Stimulated activated CD8-positive, alpha-beta memory T cell treated with anti-CD3 and anti-CD28 coated beads, Interleukin-7, amount 100 ng/mL, for 24 hours (primary cell): ENCODE data around the gene KRTDAP.
"Not testable (repeated sequence)": the region's sequence is repeated elsewhere in the genome, so short reads cannot be mapped to it uniquely, and the experiment has no call there.

Experiments
- DNase-seq: peaks from one replicate; pipeline ENCODE4 v3.0.0-alpha.2; 2020; ENCODE audit warnings: low read depth

The KRTDAP gene

GRCh38 chr19:35484252-35485036, 5.8 kb downstream of the KRTDAP start:
- DNase-seq = no peak

GRCh38 chr19:35483089-35483488, 7.2 kb downstream of the KRTDAP start:
- DNase-seq = no peak

DNA sequence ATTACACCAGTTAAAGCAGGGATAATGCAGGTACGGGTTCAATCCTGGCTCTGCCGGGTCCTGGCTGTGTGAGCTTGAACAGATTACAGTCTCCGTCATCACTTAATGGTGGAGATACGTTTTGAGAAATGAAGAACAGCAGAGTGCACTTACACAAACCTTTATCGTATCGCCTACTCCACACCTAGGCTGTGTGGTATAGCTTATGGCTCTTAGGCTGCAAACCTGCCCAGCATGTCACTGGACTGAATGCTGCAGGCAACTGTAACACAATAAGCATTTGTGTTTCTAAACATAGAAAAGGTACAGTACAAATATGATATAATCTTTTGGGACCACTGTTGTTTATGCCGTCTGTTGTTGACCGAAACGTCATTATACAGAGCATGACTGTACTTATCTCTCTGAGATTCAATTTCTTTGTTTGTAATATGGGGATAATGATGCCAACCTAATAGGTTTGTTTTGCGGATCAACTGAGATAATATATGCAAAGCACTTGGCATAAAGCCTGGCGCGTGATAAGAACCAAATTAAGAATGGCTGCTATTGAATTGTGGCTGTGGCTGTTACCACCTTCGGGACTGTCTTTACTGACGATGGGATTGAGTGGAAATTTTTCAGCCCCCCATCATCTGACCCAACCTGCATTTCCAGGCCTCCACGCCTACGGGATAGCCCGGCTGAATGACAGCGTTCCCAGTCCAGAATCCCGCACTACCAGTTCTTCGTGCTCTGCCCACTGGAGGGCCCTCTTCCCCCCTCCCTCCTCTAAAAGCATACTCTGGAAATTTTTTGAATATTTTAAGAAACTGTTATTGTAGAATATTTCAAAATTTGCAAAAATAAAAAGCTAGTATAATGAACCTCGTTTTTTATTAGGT, 11.2 kb downstream of the KRTDAP start:
- DNase-seq = no peak

DNA sequence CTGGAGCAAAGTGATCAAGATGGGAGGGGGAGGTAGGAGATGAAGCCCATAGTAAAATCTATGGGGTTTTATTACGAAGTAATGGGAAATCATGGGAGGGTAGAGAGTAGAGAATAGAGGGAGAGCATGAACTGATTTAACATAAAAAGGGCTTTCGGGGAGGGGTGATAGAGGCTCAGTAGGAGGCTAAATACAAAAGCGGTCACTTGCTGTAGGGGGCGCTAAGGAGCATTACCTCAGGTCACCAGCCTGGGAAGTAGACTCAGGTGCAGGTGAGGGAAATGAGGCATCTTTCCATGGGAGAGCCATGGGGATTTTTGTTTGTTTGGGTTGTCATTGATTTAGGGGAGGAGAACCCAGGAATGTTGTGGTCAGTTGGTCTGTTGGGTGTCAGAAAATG, 14.1 kb downstream of the KRTDAP start:
- DNase-seq = no peak

GRCh38 chr19:35474594-35474993, 15.7 kb downstream of the KRTDAP start:
- not testable (repeated sequence) for DNase-seq

DNA sequence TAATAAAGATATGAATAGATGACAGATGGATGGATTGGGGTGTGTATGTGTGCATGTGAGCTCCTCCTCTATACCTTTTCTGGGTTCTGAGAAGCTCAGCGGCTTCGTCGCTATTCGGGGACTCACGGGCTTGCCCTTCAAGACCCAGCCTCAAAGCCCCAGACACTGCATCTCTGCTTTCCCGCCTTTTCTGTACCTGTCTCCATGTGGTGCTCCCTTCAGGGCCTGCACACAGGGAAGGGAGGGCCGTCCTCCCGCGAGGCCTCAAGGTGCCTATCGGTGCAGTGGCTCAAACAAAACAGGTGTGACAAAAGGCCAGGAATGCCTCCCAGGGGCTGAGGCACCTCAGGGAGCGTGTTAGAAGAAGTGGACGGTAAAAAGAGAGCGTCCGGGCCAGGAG, 16.2 kb downstream of the KRTDAP start:
- DNase-seq = no peak

DNA sequence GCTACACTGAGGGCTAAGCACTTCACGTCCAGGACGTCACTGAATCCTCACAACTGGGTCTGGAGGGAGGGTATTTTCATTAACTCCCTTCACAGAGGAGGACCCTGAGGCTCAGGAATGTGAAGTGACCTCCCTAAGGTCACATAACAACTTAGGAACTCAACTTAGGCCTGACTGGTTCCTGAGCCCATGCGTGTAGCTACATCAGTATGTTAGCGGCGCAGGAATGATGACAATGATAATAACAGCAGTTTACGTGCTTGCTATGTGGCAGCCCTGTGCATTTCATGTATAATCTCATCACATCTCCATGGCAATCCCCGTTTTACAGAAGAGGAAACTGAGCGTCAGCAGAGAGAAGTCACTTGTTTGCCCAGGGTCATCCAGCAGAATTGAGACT, 18.3 kb downstream of the KRTDAP start:
- no peak for DNase-seq

DNA sequence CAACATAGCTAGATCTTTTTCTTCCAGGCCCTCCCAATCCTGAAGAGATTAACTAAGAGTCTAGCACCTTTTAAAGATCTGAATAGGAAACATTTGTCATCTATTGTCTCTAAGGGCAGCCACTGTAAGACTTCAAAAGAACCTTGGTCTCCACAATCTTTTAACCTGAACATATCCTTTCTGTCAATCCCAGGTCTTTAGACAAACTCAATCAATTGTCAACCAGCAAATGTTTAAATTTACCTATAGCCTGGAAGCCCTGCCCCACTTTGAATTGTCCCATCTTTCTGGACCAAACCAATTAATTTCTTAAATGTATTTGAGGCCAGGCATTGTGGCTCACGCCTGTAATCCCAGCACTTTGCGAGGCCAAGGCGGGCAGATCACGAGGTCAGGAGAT, 19.2 kb downstream of the KRTDAP start:
- not testable (repeated sequence) for DNase-seq

DNA sequence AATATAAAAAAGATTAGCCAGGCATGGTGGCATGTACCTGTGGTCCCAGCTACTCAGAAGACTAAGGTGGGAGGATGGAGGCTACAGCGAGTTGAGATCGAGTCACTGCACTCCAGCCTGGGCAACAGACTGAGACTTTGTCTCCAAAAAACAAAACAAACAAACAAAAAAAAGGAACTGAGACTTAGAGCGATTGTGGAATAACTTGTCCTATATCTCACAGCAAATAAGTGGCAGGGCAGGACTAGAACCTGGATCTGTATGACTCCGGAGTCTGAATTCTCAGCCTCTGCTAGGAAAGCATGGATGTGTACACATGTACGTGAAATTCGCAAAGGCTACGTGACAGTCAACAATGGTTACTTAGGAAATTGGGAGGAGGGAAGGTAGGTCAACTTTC, 20.1 kb downstream of the KRTDAP start:
- DNase-seq = no peak

GRCh38 chr19:35468637-35469036, 21.6 kb downstream of the KRTDAP start:
- DNase-seq = peak; percentile 27

DNA sequence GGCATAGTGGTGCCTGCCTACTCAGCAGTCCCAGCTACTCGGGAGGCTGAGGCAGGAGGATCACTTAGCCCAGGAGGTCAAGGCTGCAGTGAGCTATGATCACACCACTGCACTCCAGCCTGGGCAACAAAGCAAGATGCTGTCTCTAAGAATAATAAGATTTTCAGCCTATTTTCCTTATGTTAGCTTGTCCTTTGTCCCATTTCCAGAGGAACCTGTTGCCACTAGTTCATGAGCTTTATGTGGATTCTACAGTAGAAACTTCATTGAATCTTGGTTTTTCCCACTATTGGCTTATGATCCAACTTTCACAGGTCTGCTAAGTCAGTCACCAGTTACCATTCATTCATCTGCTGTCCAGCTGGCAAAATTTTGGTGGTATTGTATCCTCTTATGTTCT, 24.0 kb downstream of the KRTDAP start:
- no peak for DNase-seq

DNA sequence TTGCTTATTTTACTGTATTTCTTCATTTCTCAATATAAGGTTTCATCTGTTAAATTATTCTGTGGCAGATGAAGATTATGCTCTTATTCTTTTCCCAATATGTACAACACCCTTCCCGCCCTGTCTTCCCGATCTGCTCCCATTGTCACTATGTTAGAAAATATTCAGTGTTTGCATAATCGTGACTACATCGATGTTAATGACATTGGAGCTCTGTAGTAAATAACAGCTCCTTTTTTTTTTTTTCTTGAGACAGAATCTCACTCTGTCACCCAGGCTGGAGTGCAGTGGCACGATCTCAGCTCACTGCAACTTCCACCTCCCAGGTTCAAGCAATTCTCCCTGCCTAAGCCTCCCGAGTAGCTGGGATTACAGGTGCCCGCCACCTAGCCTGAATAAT, 27.3 kb downstream of the KRTDAP start:
- DNase-seq = not testable (repeated sequence)

DNA sequence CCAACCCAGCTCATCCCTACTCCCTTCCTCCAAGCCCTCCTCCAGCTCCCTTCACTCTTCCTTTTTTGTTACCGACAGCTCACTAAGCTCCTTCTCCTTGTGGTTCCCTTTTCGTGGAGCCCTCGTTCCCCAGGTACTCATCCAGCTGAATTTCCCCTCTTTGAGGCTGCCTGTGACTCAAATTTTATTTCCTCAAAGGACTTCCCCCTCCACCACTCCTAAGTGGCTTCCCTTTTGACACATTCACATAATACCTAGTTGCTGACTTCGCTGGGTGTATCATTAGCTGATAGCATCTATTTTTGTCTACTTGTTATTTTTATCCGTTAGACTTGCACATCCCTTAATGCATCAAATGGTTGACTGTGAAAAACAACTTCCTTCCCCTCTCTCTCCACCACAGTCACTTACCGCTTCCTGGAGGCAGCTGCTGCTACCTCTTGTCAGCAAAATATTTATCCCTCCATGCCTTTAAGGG, 27.7 kb downstream of the KRTDAP start:
- no peak for DNase-seq

DNA sequence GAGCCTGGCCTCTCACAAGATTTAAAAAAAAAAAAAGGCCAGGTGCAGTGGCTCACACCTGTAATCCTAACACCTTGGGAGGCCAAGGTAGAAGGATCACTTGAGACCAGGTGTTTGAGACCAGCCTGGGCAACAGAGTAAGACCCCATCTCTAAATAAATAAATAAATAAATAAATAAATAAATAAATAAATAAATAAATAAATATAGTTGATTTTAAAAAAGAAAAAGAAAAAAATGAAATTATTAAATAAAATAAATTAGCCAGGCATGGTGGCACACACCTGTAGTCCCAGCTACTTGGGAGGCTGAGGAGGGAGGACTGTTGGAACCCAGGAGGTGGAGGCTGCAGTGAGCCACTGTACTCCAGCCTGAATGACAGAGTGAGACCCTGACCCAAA, 28.5 kb downstream of the KRTDAP start:
- not testable (repeated sequence) for DNase-seq

DNA sequence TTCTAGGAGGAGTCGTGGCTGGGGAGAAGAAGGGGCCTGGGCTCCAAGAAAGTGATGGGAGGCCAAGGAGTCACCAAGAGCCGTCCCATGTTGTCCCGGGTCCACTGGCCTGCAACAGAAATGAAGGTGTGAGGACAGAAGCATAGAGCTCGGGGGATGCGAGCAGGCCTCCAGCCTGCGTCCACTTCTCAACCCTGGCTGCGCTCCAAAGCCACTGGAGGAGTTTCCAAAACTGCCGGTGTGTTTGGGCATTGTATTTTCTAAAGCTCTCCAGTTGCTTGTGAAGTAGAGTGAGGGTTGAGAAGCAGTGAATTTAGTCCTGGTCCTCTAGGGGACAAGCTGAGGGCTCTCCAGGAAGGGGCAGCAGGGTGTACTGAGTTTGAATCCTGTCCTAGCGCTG, 29.2 kb downstream of the KRTDAP start:
- no peak for DNase-seq

GRCh38 chr19:35460608-35461007, 29.7 kb downstream of the KRTDAP start:
- DNase-seq = no peak

- DNase-seq = no peak
Measured at GRCh38 chr19:35459414-35460082, 30.7 kb downstream of the KRTDAP start.

- DNase-seq = no peak
Measured at GRCh38 chr19:35458731-35459391, 31.4 kb downstream of the KRTDAP start.

DNA sequence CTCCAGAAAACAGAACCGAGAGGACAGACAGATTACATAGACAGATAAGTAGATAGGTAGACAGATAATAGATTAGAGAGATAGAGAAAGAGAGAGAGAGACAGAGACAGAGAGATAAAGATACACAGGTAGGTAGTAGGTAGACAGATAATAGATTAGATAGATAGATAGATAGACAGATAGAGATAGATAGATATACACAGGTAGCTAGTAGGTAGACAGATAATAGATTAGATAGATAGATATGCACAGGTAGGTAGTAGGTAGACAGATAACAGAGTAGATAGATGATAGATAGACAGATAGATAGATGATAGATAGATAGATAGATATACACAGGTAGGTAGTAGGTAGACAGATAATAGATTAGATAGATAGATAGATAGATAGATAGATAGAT, 32.1 kb downstream of the KRTDAP start:
- no peak for DNase-seq

- DNase-seq = no peak
Measured at GRCh38 chr19:35457173-35457572, 33.1 kb downstream of the KRTDAP start.

DNA sequence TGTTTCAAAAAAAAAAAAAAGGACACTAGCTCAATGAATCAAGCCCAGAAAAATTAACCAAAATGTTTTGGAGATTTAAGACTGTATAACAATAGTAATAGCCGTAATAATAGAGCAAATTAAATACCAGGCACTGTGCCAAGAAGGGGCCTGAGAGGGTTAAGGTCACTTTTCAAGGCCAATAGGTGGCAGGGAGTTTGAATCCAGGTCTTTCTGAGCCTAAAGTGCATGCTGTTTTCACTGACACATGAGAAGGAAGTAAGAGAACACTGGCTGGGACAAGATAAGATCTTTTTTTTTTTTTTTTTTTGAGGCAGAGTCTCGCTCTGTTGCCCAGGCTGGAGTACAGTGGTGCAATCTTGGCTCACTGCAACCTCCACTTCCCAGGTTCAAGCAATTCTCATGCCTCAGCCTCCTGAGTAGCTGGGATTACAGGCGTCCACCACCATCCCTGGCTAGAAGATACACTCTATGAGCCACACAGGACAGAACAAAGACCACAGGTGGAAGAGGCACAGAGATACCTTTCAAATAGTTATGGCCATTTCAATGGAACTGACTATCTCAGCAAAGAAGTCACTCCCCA, 34.6 kb downstream of the KRTDAP start:
- DNase-seq = no peak

DNA sequence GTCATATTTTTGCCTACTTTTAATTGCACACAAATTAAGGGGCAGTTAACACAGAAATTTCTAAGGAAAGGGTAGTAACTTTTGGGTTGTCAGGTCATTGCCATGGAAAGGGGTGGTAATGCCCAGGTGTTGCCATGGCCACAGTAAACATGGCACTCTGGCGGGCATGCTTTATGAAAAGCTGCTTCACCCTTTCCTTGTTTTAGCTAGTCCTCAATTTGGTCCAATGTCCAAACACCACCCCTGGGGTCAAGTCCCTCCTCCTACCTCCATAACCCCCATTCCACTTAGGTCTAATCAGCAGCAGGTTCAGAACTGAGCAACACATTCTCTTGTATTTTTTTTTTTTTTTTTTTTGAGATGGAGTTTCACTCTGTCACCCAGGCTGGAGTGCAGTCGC, 35.6 kb downstream of the KRTDAP start:
- no peak for DNase-seq
